CD4-positive, alpha-beta memory T cell (primary cell): ENCODE data around the gene GCAT. TPM values are rescaled to one million over a fixed set of nuclear protein-coding genes. Genes with fewer than 3 reads are reported as not detected.

Source experiments
- CTCF ChIA-PET: fragments of 350-600 bp; sonication (Branson Sonifier 250); formaldehyde crosslinking; loops from one replicate; lab custom pipeline; 2021; ENCODE audit warnings: inconsistent platforms; ENCODE audit not compliant: partially characterized antibody; lab: Charles Lee
- POLR2A ChIA-PET: fragments of 350-600 bp; sonication (Branson Sonifier 250); formaldehyde crosslinking; loops from one replicate; lab custom pipeline; 2021; ENCODE audit not compliant: partially characterized antibody; lab: Charles Lee
- DNase-seq, 5 donors: peaks; one replicate each; pipeline versions ENCODE4 v3.0.0 to v3.0.0-alpha.2; 2020 to 2022; ENCODE audit warnings: mixed read lengths in 1 of 5
- H3K27ac ChIP-seq: one replicate; pipeline ENCODE4 v1.7.0; 2013; ENCODE audit warnings: low read depth, low read length
- H3K27me3 ChIP-seq: 2 replicates; pipeline ENCODE4 v1.7.0; 2013; ENCODE audit warnings: mild to moderate bottlenecking, low read length, moderate library complexity; ENCODE audit not compliant: insufficient read depth
- H3K36me3 ChIP-seq: 2 replicates; pipeline ENCODE4 v1.7.0; 2013; ENCODE audit warnings: mild to moderate bottlenecking, low read length, moderate library complexity; ENCODE audit not compliant: insufficient read depth
- H3K4me1 ChIP-seq: 2 replicates; pipeline ENCODE4 v1.7.0; 2013; ENCODE audit warnings: mild to moderate bottlenecking, low read length, moderate library complexity; ENCODE audit not compliant: insufficient read depth
- H3K4me3 ChIP-seq, 2 donors: one replicate each; pipeline ENCODE4 v1.7.0; 2013; ENCODE audit warnings: low read length in 2 of 2, mild to moderate bottlenecking in 1 of 2
- H3K9me3 ChIP-seq, 2 donors: one replicate each; pipeline ENCODE4 v1.7.0; 2013; ENCODE audit warnings: low read length in 2 of 2, control low read depth in 1 of 2; ENCODE audit not compliant: control insufficient read depth in 1 of 2
- H3K27ac Mint-ChIP-seq, 7 donors: one replicate each; pipeline ENCODE4 v1.8.0; 2020 to 2021; ENCODE audit warnings: mixed read lengths in 7 of 7, mild to moderate bottlenecking in 6 of 7, inconsistent platforms in 3 of 7, moderate library complexity in 3 of 7
- H3K27me3 Mint-ChIP-seq, 2 donors: one replicate each; pipeline ENCODE4 v1.8.0; 2020 to 2021; ENCODE audit warnings: mixed read lengths in 2 of 2
- H3K36me3 Mint-ChIP-seq, 2 donors: one replicate each; pipeline ENCODE4 v1.8.0; 2020 to 2021; ENCODE audit warnings: mixed read lengths in 2 of 2, inconsistent platforms in 1 of 2, mild to moderate bottlenecking in 1 of 2
- H3K4me1 Mint-ChIP-seq, 4 donors: one replicate each; pipeline ENCODE4 v1.8.0; 2020 to 2021; ENCODE audit warnings: mixed read lengths in 4 of 4, mild to moderate bottlenecking in 1 of 4
- H3K4me3 Mint-ChIP-seq, 8 donors: one replicate each; pipeline ENCODE4 v1.8.0; 2020 to 2021; ENCODE audit warnings: mixed read lengths in 8 of 8, mild to moderate bottlenecking in 7 of 8, moderate library complexity in 6 of 8, inconsistent platforms in 3 of 8
- H3K9me3 Mint-ChIP-seq, 8 donors: one replicate each; pipeline ENCODE4 v1.8.0; 2020 to 2021; ENCODE audit warnings: mixed read lengths in 8 of 8, mild to moderate bottlenecking in 5 of 8, inconsistent platforms in 3 of 8, moderate library complexity in 1 of 8
- intact Hi-C: fragments of 100-400 bp; cut with micrococcal nuclease; formaldehyde crosslinking; loops from one replicate; pipeline ENCODE4 v1.15.1; 2023
- polyA plus RNA-seq, 2 donors: library from polyadenylated mRNA; unstranded; fragments of 300-500 nt; fragmentation: Illumina TruSeq; gene quantifications; one replicate each; pipeline ENCODE4 v1.2.3, GENCODE V29; 2021
- total RNA-seq, 2 experiments: library from RNA; stranded (reverse); gene quantifications; one replicate each; pipeline ENCODE4 v1.2.3, GENCODE V29; 2021

Gene GCAT
- total RNA-seq (1 to 10 TPM; 3.4 to 4.4 TPM), polyA plus RNA-seq (1 to 10 TPM; 2.9 to 6.8 TPM)

DNA sequence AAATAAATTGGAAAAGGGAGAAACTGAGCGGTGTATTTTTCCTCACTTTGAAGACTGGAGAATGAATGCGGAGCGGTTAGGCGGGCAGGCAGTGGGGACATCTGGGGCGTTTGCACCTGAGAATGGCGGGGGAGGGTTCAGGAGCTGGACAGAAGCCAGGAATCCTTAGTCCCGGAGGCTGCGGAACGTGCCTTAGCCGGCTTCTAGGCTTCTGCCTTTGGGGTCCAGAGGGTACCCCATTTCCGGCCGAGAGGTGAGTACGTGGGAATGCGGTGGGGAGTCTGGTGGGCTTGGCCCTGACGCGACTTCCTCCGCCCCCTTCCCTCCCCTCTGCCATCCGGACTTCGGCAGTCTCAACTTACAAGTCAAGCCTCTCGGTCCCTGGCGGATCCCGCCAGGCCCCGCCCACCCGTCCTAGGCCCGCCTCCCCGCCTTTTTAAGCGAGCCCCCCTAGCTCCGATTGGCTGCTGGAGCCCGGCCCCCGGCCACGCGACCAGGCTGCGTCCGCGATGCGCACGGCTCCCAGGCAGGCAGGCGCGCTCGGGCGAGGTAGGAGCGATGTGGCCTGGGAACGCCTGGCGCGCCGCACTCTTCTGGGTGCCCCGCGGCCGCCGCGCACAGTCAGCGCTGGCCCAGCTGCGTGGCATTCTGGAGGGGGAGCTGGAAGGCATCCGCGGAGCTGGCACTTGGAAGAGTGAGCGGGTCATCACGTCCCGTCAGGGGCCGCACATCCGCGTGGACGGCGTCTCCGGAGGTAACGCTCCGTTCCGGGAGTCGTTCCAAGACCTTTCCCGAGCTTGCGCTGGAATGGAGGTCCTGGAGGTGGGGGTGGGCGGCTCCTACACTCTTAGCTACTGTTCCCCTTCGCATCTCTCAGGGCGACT is at the start of gene GCAT:
GCAT (plus strand) TSS at position 525 of the 884 bp plus-strand sequence; CDS start at position 559, 34 bp downstream.
- ChIA-PET POLR2A (interaction anchor here (0.6 to 1.5 kb wide), 5 partner anchors 10 to 99 kb away, joined by 3 to 6 read pairs (median 3); partner anchors contain the start of genes ANKRD54 and MICALL1), CTCF (interaction anchor here (0.9 to 5.4 kb wide), 4 partner anchors 11 to 146 kb away, joined by 3 to 50 read pairs (median 12); partner anchors contain the start of genes C22orf23 and POLR2F)
- Histone ChIP-seq H3K27ac (no peak within 1 kb of the TSS), H3K9me3 (no peaks in the 10 kb centered on the region), H3K4me1 (peaks cover 50% of the 10 kb centered on the region), H3K36me3 (no peaks in the 10 kb centered on the region), H3K4me3 (peak within 1 kb of the TSS; percentile 36 to 45), H3K27me3 (peaks cover 20% of the 10 kb centered on the region)
- intact Hi-C loops, result loop anchor here (1.0 to 5.0 kb wide), 4 partner anchors 35 to 200 kb away; partner anchors contain the start of genes ANKRD54, GGA1 and MICALL1
- Mint-ChIP-seq H3K4me3 (peak within 1 kb of the TSS; percentile 69 to 87 (median 78)), H3K27me3 (peaks cover 30% of the 10 kb centered on the region in 2 donors), H3K36me3 (no peaks in the 10 kb centered on the region), H3K9me3 (no peaks in the 10 kb centered on the region), H3K27ac (peak within 1 kb of the TSS in 4 of 7 donors; percentile 32 to 47 (median 45)), H3K4me1 (peaks cover 17 to 50% (median 37%) of the 10 kb centered on the region in 4 donors)
- DNase-seq, result peak; percentile 70 to 82 (median 75)

DNA sequence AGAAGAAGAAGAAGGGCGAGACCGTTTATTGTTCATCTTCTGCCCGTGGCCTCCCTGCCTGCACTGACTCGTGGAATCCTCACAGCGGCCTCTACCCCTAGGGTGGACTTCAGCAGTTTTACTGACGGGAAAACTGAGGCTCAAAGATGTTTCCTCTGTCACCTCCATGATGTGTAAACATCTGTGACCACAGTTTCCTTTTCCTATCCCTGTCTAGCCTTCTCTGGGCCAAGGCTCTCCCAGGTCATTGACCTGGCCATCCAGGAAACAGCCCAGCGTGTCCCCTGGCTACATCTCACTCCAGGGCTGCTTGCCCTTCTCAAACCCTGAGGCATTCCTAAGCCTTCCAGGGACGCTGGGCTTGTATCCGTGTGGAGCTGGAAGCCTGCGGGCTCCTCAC is 49.0 kb upstream of the GCAT start:
- Mint-ChIP-seq H3K9me3 (no peaks in the 10 kb centered on the region), H3K27ac (no peak overlapping the region), H3K4me1 (no peaks in the 10 kb centered on the region), H3K36me3 (peaks cover 11 to 29% of the 10 kb centered on the region in 2 donors), H3K27me3 (no peaks in the 10 kb centered on the region), H3K4me3 (no peak overlapping the region)
- Histone ChIP-seq H3K27me3 (no peaks in the 10 kb centered on the region), H3K9me3 (no peaks in the 10 kb centered on the region), H3K4me1 (no peaks in the 10 kb centered on the region), H3K36me3 (peaks cover 25% of the 10 kb centered on the region), H3K27ac (no peak overlapping the region), H3K4me3 (no peak overlapping the region)
- POLR2A ChIA-PET, result no interaction called here
- DNase-seq, result no peak
- intact Hi-C loops, result no loop called here
- CTCF ChIA-PET, result no interaction called here

DNA sequence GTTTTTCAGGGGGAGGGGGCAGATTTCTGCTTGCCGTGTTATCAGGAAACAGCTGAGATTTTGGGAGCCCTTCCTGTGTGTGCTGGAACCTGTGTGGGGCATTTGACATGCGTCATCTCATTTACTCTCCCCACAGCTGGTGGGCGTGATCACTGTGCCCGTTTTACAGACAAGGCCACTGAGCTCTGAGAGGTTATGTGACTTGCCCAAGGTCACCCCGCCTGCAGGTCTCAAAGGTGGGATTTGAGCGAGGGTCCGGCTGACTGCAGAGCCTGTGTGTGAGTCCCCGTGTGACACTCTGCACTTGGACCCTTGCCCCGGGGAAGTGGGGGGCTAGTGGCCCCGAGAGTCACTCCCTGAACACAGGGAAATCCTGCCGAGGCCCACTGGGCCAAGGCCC is 48.5 kb upstream of the GCAT start:
- H3K4me3 ChIP-seq, result no peak overlapping the region
- ChIA-PET POLR2A (no interaction called here), CTCF (no interaction called here)
- no peaks in the 10 kb centered on the region for H3K9me3 ChIP-seq
- Mint-ChIP-seq H3K4me3 (no peak overlapping the region), H3K36me3 (peaks cover 15 to 35% of the 10 kb centered on the region in 2 donors), H3K27ac (no peak overlapping the region), H3K4me1 (peaks cover 0 to 2% (median 0%) of the 10 kb centered on the region in 4 donors), H3K9me3 (no peaks in the 10 kb centered on the region), H3K27me3 (no peaks in the 10 kb centered on the region)
- intact Hi-C loops, result no loop called here
- H3K4me1 ChIP-seq, result no peaks in the 10 kb centered on the region
- no peaks in the 10 kb centered on the region for H3K27me3 ChIP-seq
- H3K27ac ChIP-seq, result no peak overlapping the region
- no peak for DNase-seq
- H3K36me3 ChIP-seq, result peaks cover 25% of the 10 kb centered on the region

DNA sequence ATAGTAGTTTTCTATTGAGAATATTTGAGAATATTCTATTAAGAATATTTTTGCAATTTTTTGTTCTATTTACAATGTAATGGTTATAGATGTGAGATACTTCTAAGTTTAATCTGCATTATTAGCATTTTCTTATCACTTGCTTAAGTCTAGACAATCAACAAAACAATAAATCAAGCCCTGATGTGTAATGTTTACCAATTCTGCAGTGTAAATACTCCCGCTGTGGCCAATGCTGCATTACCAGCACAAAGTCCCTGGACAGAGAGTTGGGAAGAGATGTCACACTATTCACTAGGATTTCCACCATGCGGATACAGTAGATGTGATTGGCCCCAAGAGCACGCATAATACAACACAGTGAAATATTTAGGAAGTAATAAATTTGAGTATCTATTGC is 47.6 kb upstream of the GCAT start:
- Mint-ChIP-seq H3K27ac (no peak overlapping the region), H3K27me3 (no peaks in the 10 kb centered on the region), H3K36me3 (peaks cover 15 to 33% of the 10 kb centered on the region in 2 donors), H3K9me3 (no peaks in the 10 kb centered on the region), H3K4me3 (no peak overlapping the region), H3K4me1 (peaks cover 0 to 2% (median 0%) of the 10 kb centered on the region in 4 donors)
- no peak for DNase-seq
- CTCF ChIA-PET, result no interaction called here
- no peak overlapping the region for H3K27ac ChIP-seq
- no peaks in the 10 kb centered on the region for H3K4me1 ChIP-seq
- intact Hi-C loops, result no loop called here
- POLR2A ChIA-PET, result interaction anchor here (0.8 kb wide), 1 partner anchor 12 kb away, joined by 3 read pairs; no protein-coding TSS in a partner anchor
- no peak overlapping the region for H3K4me3 ChIP-seq
- no peaks in the 10 kb centered on the region for H3K27me3 ChIP-seq
- no peaks in the 10 kb centered on the region for H3K9me3 ChIP-seq
- H3K36me3 ChIP-seq, result peaks cover 22% of the 10 kb centered on the region

DNA sequence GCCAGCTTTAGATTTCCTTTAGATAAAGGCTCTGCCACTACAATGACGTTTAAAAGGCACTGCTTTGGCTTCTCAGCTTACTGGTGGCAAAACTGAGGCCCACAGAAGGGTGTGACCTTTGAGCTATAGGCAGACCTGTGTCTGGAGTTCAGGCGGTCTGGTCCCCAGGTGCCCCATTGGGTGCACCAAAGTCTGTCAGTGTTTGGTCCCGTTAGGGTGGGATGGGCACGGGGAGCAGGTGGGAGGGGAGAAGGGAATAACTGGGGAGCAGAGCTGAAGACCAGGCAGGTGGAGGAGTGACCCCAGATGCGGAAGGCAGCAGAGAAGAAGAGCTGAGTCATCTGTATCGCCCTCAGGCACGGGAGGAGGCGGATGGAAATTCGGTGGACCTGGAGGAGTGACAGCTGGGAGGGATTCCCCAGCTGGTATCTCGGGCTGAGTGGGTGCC is 45.3 kb upstream of the GCAT start:
- POLR2A ChIA-PET, result no interaction called here
- no peaks in the 10 kb centered on the region for H3K4me1 ChIP-seq
- H3K4me3 Mint-ChIP-seq, result no peak overlapping the region
- DNase-seq, result no peak
- peaks cover 10% of the 10 kb centered on the region for H3K36me3 ChIP-seq
- H3K9me3 ChIP-seq, result no peaks in the 10 kb centered on the region
- peak overlapping the region in 1 of 7 donors; percentile 43 for H3K27ac Mint-ChIP-seq
- H3K27me3 ChIP-seq, result no peaks in the 10 kb centered on the region
- H3K4me1 Mint-ChIP-seq, result peaks cover 0 to 2% (median 0%) of the 10 kb centered on the region in 4 donors
- no peak overlapping the region for H3K4me3 ChIP-seq
- H3K9me3 Mint-ChIP-seq, result no peaks in the 10 kb centered on the region
- H3K27ac ChIP-seq, result no peak overlapping the region
- intact Hi-C loops, result no loop called here
- H3K27me3 Mint-ChIP-seq, result no peaks in the 10 kb centered on the region
- CTCF ChIA-PET, result no interaction called here
- peaks cover 15 to 26% of the 10 kb centered on the region in 2 donors for H3K36me3 Mint-ChIP-seq

DNA sequence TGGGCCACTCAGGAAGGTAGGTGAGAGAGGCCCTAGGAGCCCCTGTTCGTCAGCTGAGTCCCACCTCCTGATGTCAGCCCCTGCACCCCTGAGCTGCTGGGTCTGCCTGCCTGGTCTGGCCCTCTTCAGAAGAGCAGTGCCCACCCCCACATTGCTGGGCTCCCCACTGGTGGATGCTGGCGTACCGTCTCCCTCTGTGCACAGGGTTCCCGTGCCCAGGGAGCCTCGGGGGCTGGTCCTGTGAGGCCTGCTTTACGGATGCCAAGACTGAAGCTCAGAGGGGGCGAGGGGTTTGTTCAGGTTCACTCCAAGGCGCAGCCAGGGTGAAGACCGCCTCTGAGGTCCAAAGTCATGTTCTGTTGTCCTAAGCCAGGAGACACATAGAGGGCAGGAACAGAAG is 44.7 kb upstream of the GCAT start:
- Histone ChIP-seq H3K27me3 (no peaks in the 10 kb centered on the region), H3K27ac (no peak overlapping the region), H3K4me1 (no peaks in the 10 kb centered on the region), H3K9me3 (no peaks in the 10 kb centered on the region), H3K36me3 (peaks cover 10% of the 10 kb centered on the region), H3K4me3 (no peak overlapping the region)
- Mint-ChIP-seq H3K36me3 (peaks cover 14 to 30% of the 10 kb centered on the region in 2 donors), H3K27ac (no peak overlapping the region), H3K27me3 (no peaks in the 10 kb centered on the region), H3K4me1 (peaks cover 0 to 2% (median 0%) of the 10 kb centered on the region in 4 donors), H3K9me3 (no peaks in the 10 kb centered on the region), H3K4me3 (no peak overlapping the region)
- CTCF ChIA-PET, result no interaction called here
- DNase-seq, result no peak
- POLR2A ChIA-PET, result no interaction called here
- intact Hi-C loops, result no loop called here

DNA sequence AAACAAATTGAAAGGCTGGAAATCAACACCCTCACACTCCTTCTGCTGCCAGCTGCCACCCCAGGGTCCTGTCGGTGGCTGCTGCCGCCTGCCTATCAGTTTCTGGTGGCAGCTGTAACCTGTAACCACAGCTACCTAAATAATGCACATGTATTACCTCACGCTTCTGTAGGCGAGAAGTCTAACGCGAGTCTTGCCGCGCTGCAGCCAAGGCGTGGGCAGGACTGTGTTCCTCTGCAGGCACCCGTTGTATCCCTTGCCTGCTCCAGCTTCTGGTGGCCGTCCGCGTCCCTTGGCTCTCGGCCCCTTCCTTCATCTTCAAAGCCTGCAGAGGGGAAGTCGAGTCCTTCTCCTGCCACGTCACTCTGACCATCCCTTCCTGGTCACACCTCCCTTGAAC is 44.1 kb upstream of the GCAT start:
- ChIA-PET CTCF (no interaction called here), POLR2A (no interaction called here)
- H3K9me3 ChIP-seq, result no peaks in the 10 kb centered on the region
- H3K36me3 Mint-ChIP-seq, result peaks cover 10 to 24% of the 10 kb centered on the region in 2 donors
- H3K27ac ChIP-seq, result no peak overlapping the region
- no peaks in the 10 kb centered on the region for H3K9me3 Mint-ChIP-seq
- no peaks in the 10 kb centered on the region for H3K4me1 ChIP-seq
- intact Hi-C loops, result no loop called here
- H3K36me3 ChIP-seq, result peaks cover 10% of the 10 kb centered on the region
- no peak overlapping the region for H3K4me3 Mint-ChIP-seq
- peaks cover 0 to 2% (median 0%) of the 10 kb centered on the region in 4 donors for H3K4me1 Mint-ChIP-seq
- no peaks in the 10 kb centered on the region for H3K27me3 Mint-ChIP-seq
- H3K4me3 ChIP-seq, result no peak overlapping the region
- no peak for DNase-seq
- H3K27me3 ChIP-seq, result no peaks in the 10 kb centered on the region
- H3K27ac Mint-ChIP-seq, result peak overlapping the region in 1 of 7 donors; percentile 37
